Measurements from ENCODE around the gene EIF3J.
"Not testable (repeated sequence)": the region's sequence is repeated elsewhere in the genome, so short reads cannot be mapped to it uniquely, and the experiment has no call there.

EIF3J gene

GRCh38 chr15:44542596-44542995 is 5.6 kb downstream of the EIF3J start:
- no peak for DNase-seq (ENCODE audit: low spot score)

GRCh38 chr15:44544745-44545144 is 7.8 kb downstream of the EIF3J start:
- not testable (repeated sequence) for DNase-seq (ENCODE audit: low spot score)

GRCh38 chr15:44545913-44546802 is 9.2 kb downstream of the EIF3J start:
- DNase-seq (ENCODE audit: low spot score), result peak; percentile 67

GRCh38 chr15:44549152-44549551 is 12.2 kb downstream of the EIF3J start:
- not testable (repeated sequence) for DNase-seq (ENCODE audit: low spot score)

- DNase-seq (ENCODE audit: low spot score), result peak; percentile 33
Observed at GRCh38 chr15:44550256-44550655, 13.3 kb downstream of the EIF3J start.

- DNase-seq (ENCODE audit: low spot score), result no peak
Observed at GRCh38 chr15:44550734-44551133, 13.8 kb downstream of the EIF3J start.

- DNase-seq (ENCODE audit: low spot score), result no peak
Observed at GRCh38 chr15:44554934-44555723, 18.2 kb downstream of the EIF3J start.

- not testable (repeated sequence) for DNase-seq (ENCODE audit: low spot score)
Observed at GRCh38 chr15:44560926-44561325, 24.0 kb downstream of the EIF3J start.

GRCh38 chr15:44565387-44566154 is 28.6 kb downstream of the EIF3J start:
- no peak for DNase-seq (ENCODE audit: low spot score)

- no peak for DNase-seq (ENCODE audit: low spot score)
Observed at GRCh38 chr15:44566155-44566540, 29.2 kb downstream of the EIF3J start.

GRCh38 chr15:44568338-44568737 is 31.4 kb downstream of the EIF3J start:
- no peak for DNase-seq (ENCODE audit: low spot score)

- DNase-seq (ENCODE audit: low spot score), result no peak
Observed at GRCh38 chr15:44569316-44569715, 32.4 kb downstream of the EIF3J start.

- DNase-seq (ENCODE audit: low spot score), result no peak
Observed at GRCh38 chr15:44570361-44570760, 33.4 kb downstream of the EIF3J start.

- DNase-seq (ENCODE audit: low spot score), result no peak
Observed at GRCh38 chr15:44573386-44573785, 36.4 kb downstream of the EIF3J start.

- DNase-seq (ENCODE audit: low spot score), result no peak
Observed at GRCh38 chr15:44574734-44575133, 37.8 kb downstream of the EIF3J start.

- DNase-seq (ENCODE audit: low spot score), result no peak
Observed at GRCh38 chr15:44580105-44580504, 43.2 kb downstream of the EIF3J start.

- peak; percentile 37 for DNase-seq (ENCODE audit: low spot score)
Observed at GRCh38 chr15:44584162-44584749, 47.3 kb downstream of the EIF3J start.

- no peak for DNase-seq (ENCODE audit: low spot score)
Observed at GRCh38 chr15:44585633-44586032, 48.7 kb downstream of the EIF3J start.

- DNase-seq (ENCODE audit: low spot score), result no peak
Observed at GRCh38 chr15:44588541-44588940, 51.6 kb downstream of the EIF3J start.

- no peak for DNase-seq (ENCODE audit: low spot score)
Observed at GRCh38 chr15:44591326-44591725, 54.4 kb downstream of the EIF3J start.

- no peak for DNase-seq (ENCODE audit: low spot score)
Observed at GRCh38 chr15:44593042-44593736, 56.2 kb downstream of the EIF3J start.

All from AG08395 (cell line).